SU-DHL-6 (cell line): Measurements from ENCODE around the gene SPEG.

Experiments used
- H2AFZ ChIP-seq: fragments of 200-600 bp; sonication (generic); 2 replicates; pipeline ENCODE4 v1.6.1; 2014; ENCODE audit warnings: low read depth, mild to moderate bottlenecking, moderate library complexity, mixed read lengths, antibody characterized with exemption, low read length; ENCODE audit not compliant: severe bottlenecking
- H3F3A ChIP-seq: fragments of 200-600 bp; shearing (Covaris generic); 2 replicates; pipeline ENCODE4 v1.6.0; 2016; ENCODE audit warnings: antibody characterized with exemption, mild to moderate bottlenecking; ENCODE audit not compliant: insufficient read depth
- H3K27ac ChIP-seq: fragments of 200-600 bp; sonication (generic); 2 replicates; pipeline ENCODE4 v1.5.1; 2016; ENCODE audit warnings: low read depth, mild to moderate bottlenecking, low read length, moderate library complexity, mixed read lengths
- H3K27me3 ChIP-seq: fragments of 200-600 bp; sonication (generic), shearing (Covaris generic); 2 replicates; pipeline ENCODE4 v1.6.0; 2014; ENCODE audit warnings: mild to moderate bottlenecking, low read length
- H3K36me3 ChIP-seq: fragments of 200-600 bp; sonication (generic); 2 replicates; pipeline ENCODE4 v1.6.1; 2014; ENCODE audit warnings: mild to moderate bottlenecking, low read length, mixed read lengths
- H3K4me2 ChIP-seq: fragments of 300-600, 200-600 bp; shearing (Covaris generic), sonication (generic); 2 replicates; pipeline ENCODE4 v1.6.0; 2014; ENCODE audit warnings: low read length, low read depth, mild to moderate bottlenecking; ENCODE audit not compliant: poor library complexity, severe bottlenecking
- H3K4me3 ChIP-seq: fragments of 200-600 bp; sonication (generic); 2 replicates; pipeline ENCODE4 v1.5.1; 2014; ENCODE audit warnings: antibody characterized with exemption, low read length, mild to moderate bottlenecking, mixed read lengths; ENCODE audit not compliant: insufficient read depth, poor library complexity, severe bottlenecking
- H3K79me2 ChIP-seq: fragments of 200-600 bp; sonication (generic); 2 replicates; pipeline ENCODE4 v1.6.1; 2014; ENCODE audit warnings: mild to moderate bottlenecking, low read length, moderate library complexity; ENCODE audit not compliant: insufficient read depth
- H3K9ac ChIP-seq: fragments of 200-600 bp; sonication (generic); 2 replicates; pipeline ENCODE4 v1.7.0; 2014; ENCODE audit warnings: mild to moderate bottlenecking, low read length
- H3K9me2 ChIP-seq: fragments of 200-600 bp; sonication (generic); replicated peaks from 2 replicates; pipeline ENCODE4 v1.6.1; 2014; ENCODE audit warnings: low read length; ENCODE audit not compliant: insufficient read depth
- H3K9me3 ChIP-seq: fragments of 200-600 bp; sonication (generic); 2 replicates; pipeline ENCODE4 v1.6.1; 2014; ENCODE audit warnings: low read length, mixed read lengths; ENCODE audit not compliant: insufficient read depth
- H4K20me1 ChIP-seq: fragments of 200-600 bp; sonication (generic); 2 replicates; pipeline ENCODE4 v1.6.1; 2014; ENCODE audit warnings: low read depth, mild to moderate bottlenecking, antibody characterized with exemption, low read length, moderate library complexity, mixed read lengths
- EZH2phosphoT487 ChIP-seq: fragments of 200-600 bp; sonication (generic), shearing (Covaris generic); conservative IDR thresholded peaks from 2 replicates; pipeline ENCODE4 v1.6.1; 2018; ENCODE audit warnings: mild to moderate bottlenecking, antibody characterized with exemption, low read length, moderate library complexity, mixed read lengths
- TF ChIP-seq, protein P1 (sequence below): fragments of 200-600 bp; sonication (generic); IDR thresholded peaks from one replicate; pipeline ENCODE4 v1.5.1; 2017; ENCODE audit warnings: antibody characterized with exemption, mild to moderate bottlenecking, low read length, moderate library complexity; ENCODE audit not compliant: insufficient read depth, poor library complexity, severe bottlenecking

Gene SPEG

DNA sequence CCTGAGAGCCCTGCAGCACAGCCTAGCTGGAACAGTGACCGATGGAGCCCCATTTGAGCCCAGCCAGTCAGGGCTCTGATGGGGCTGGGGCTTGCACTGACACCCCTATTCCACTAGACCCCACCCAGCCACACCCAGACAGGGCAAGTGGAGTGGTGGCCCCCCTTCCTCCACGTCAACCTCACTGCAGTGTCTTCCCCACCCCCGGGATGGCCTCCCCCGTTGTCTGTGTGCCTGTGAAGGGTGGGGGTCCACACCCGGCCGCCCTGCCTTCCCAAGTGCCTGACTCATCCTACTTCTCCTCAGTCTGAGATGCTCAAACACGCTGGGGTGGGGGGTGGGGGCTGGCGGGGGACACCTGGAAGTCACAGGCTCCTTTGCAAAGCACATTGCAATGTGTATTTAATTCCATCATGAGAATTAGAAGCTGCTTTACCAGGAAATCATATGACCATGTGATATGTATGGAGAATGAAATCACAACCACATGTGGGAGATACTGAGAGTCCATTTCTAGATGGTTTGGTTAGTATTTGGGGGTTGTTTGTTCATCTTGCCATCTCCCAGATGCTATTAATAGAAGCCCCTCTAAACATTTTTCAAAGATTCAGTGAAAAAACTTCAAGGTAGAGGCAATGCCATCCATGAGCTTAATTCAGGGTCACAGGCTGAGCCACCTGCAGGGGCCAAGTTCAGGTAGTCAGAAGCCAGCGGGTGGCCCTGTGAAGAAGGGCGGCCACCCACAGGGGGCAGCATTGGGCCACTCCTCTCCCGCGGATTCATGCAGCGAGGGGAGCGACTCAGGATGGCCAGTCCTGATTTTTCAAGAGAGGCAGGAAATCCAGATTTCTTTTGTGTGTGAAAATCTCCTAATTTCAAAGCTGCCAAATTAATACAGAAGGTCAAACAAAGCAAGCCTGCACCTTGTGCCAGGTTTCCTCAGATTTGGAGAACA, 41.3 kb downstream of the SPEG start:
- TF ChIP-seq, protein P1, sequence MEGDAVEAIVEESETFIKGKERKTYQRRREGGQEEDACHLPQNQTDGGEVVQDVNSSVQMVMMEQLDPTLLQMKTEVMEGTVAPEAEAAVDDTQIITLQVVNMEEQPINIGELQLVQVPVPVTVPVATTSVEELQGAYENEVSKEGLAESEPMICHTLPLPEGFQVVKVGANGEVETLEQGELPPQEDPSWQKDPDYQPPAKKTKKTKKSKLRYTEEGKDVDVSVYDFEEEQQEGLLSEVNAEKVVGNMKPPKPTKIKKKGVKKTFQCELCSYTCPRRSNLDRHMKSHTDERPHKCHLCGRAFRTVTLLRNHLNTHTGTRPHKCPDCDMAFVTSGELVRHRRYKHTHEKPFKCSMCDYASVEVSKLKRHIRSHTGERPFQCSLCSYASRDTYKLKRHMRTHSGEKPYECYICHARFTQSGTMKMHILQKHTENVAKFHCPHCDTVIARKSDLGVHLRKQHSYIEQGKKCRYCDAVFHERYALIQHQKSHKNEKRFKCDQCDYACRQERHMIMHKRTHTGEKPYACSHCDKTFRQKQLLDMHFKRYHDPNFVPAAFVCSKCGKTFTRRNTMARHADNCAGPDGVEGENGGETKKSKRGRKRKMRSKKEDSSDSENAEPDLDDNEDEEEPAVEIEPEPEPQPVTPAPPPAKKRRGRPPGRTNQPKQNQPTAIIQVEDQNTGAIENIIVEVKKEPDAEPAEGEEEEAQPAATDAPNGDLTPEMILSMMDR: peak; percentile 77
- TF ChIP-seq EZH2phosphoT487: no peak
- no peaks in the 10 kb centered on the region for H3K9me2 ChIP-seq
- H3K79me2 ChIP-seq: no peaks in the 10 kb centered on the region
- H3K36me3 ChIP-seq: no peaks in the 10 kb centered on the region
- no peak overlapping the region for H3K4me2 ChIP-seq
- no peak overlapping the region for H3K9ac ChIP-seq
- no peaks in the 10 kb centered on the region for H4K20me1 ChIP-seq
- H3K4me3 ChIP-seq: no peak overlapping the region
- no peak overlapping the region for H2AFZ ChIP-seq
- H3K27me3 ChIP-seq: no peaks in the 10 kb centered on the region
- H3K9me3 ChIP-seq: no peaks in the 10 kb centered on the region
- no peak overlapping the region for H3K27ac ChIP-seq
- H3F3A ChIP-seq: no peaks in the 10 kb centered on the region

- no peak for TF ChIP-seq EZH2phosphoT487
- TF ChIP-seq, protein P1: no peak
- no peak overlapping the region for H3K4me2 ChIP-seq
- H3K36me3 ChIP-seq: no peaks in the 10 kb centered on the region
These were observed 42.1 kb downstream of the SPEG start for GRCh38 chr2:219476652-219477151.

GRCh38 chr2:219477179-219477578, 42.5 kb downstream of the SPEG start:
- no peak overlapping the region for H3K4me3 ChIP-seq
- no peak overlapping the region for H3K27ac ChIP-seq
- no peaks in the 10 kb centered on the region for H3K27me3 ChIP-seq
- no peak overlapping the region for H3K4me2 ChIP-seq
- H3K9me2 ChIP-seq: no peaks in the 10 kb centered on the region
- H4K20me1 ChIP-seq: no peaks in the 10 kb centered on the region
- TF ChIP-seq, protein P1: no peak
- H3K36me3 ChIP-seq: no peaks in the 10 kb centered on the region
- H3K9me3 ChIP-seq: no peaks in the 10 kb centered on the region
- no peaks in the 10 kb centered on the region for H3K79me2 ChIP-seq
- H3K9ac ChIP-seq: no peak overlapping the region
- no peak overlapping the region for H2AFZ ChIP-seq
- no peaks in the 10 kb centered on the region for H3F3A ChIP-seq

More at GRCh38 chr2:219476652-219477151, 42.1 kb downstream of the SPEG start:
- H3K9me2 ChIP-seq: no peaks in the 10 kb centered on the region
- no peaks in the 10 kb centered on the region for H3K27me3 ChIP-seq
- H3K79me2 ChIP-seq: no peaks in the 10 kb centered on the region
- H3K4me3 ChIP-seq: no peak overlapping the region
- H3K27ac ChIP-seq: no peak overlapping the region
- no peak overlapping the region for H3K9ac ChIP-seq
- H4K20me1 ChIP-seq: no peaks in the 10 kb centered on the region
- H2AFZ ChIP-seq: no peak overlapping the region
- no peaks in the 10 kb centered on the region for H3K9me3 ChIP-seq
- no peaks in the 10 kb centered on the region for H3F3A ChIP-seq
